Activated T-helper 1 cell treated with anti-CD3 and anti-CD28 coated beads, Interleukin-12 subunit alpha, Interleukin-12 subunit beta, Interleukin-2, Interleukin-4 antibody, amounts not matched to agents 30 ng/mL and 10 ng/mL and 1 ng/mL, durations not matched to agents 14 hours and 24 hours and 36 hours (primary cell): ENCODE results near the gene WDR35. TPM values are rescaled to one million over a fixed set of nuclear protein-coding genes. Genes with fewer than 3 reads are reported as not detected.
A peak's percentile ranks its signal among the peaks of the same experiment; 100 is the strongest.

Experiments used
- DNase-seq: peaks from one replicate; pipeline ENCODE4 v3.0.0; 2021; ENCODE audit warnings: low spot score
- H3K27ac Mint-ChIP-seq: one replicate; pipeline ENCODE4 v1.8.0; 2021; ENCODE audit warnings: mild to moderate bottlenecking, mixed read lengths
- H3K27me3 Mint-ChIP-seq: one replicate; pipeline ENCODE4 v1.8.0; 2022; ENCODE audit warnings: mild to moderate bottlenecking, moderate library complexity, mixed read lengths; ENCODE audit not compliant: insufficient read depth
- H3K36me3 Mint-ChIP-seq: one replicate; pipeline ENCODE4 v1.8.0; 2021; ENCODE audit warnings: low read depth, mixed read lengths
- H3K4me1 Mint-ChIP-seq: one replicate; pipeline ENCODE4 v1.8.0; 2021; ENCODE audit warnings: low read depth, mixed read lengths
- H3K4me3 Mint-ChIP-seq: one replicate; pipeline ENCODE4 v1.8.0; 2021; ENCODE audit warnings: mild to moderate bottlenecking, moderate library complexity, mixed read lengths
- H3K9me3 Mint-ChIP-seq: one replicate; pipeline ENCODE4 v1.8.0; 2021; ENCODE audit warnings: mixed read lengths
- intact Hi-C: fragments of 100-400 bp; cut with micrococcal nuclease; formaldehyde crosslinking; loops from one replicate; pipeline ENCODE4 v1.15.1; 2024
- total RNA-seq: library from RNA; stranded (reverse); gene quantifications from 2 replicates; pipeline ENCODE4 v1.2.3, GENCODE V29; 2022

Gene WDR35
- total RNA-seq, 1 donor from 2014 or later, result 7.8 TPM

DNA sequence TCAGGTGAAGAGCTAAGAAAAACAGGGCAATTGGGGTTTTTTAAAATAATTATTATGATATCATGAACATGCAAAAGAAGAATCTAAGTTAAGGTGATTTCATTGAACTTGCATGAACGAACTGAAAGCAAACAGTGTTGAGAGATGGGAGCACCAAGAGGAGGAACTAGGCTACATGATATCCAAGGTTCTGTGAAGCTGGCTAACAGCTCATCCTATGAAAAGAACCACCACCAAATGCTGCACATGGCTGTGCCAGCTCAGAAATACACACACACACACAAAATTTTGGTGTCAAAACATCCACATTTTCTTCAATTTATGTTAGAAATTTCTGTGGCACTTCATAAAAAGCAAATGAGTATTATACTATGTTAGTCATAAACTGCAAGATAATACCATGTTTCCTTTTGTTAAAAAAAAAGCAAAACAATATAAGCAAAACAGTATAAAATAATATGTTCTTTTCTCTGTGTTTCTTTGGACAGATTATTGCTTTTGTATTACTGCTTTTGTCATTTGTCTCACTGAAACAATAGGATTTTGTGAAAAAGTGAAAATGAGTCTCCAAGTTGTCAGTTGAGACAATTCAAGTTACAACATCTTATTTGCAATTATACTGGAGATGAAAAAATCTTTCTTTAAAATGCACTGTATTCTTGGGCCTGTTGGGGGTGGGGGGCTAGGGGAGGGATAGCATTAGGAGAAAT, 75.5 kb downstream of the WDR35 start:
- H3K27ac Mint-ChIP-seq, result no peak overlapping the region
- no peaks in the 10 kb centered on the region for H3K4me1 Mint-ChIP-seq
- DNase-seq, result no peak
- H3K9me3 Mint-ChIP-seq, result no peaks in the 10 kb centered on the region
- no peaks in the 10 kb centered on the region for H3K36me3 Mint-ChIP-seq
- H3K27me3 Mint-ChIP-seq, result no peaks in the 10 kb centered on the region
- intact Hi-C loops, result no loop called here
- no peak overlapping the region for H3K4me3 Mint-ChIP-seq

DNA sequence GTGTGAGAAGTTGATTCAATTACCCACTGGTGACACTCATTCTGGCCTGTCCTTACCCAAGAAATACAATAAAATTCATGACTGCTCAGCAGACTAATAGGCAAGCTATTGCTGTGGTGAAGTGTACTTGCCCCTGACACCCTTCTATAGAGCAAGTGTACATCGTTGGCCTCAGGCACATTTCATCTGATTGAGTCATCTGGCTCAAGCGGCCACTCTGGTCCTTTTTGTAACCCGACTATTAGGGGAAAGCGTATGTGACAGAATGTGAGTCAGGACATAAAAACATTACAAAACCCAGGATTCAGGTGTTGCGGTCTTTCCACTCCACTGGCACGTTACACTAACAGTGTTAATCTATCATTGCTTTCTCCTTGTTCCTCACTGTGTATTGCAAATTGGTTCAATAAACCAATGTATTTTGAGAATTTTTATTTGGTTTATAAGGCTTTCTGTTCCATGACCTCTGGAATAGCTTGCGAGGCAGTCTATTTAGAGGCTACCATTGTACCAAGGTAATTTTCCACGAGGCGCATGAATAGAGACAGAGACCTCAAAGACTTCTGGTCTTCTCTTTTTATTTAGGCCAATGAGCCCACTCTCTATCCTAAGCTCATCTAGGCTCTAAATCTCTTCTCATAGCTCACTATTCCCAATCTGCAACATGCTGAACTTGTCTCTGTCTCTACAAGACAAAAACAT, 77.9 kb downstream of the WDR35 start:
- no peak for DNase-seq
- Mint-ChIP-seq H3K27me3 (peaks cover 4% of the 10 kb centered on the region), H3K36me3 (no peaks in the 10 kb centered on the region), H3K27ac (no peak overlapping the region), H3K4me1 (no peaks in the 10 kb centered on the region), H3K9me3 (no peaks in the 10 kb centered on the region), H3K4me3 (no peak overlapping the region)
- intact Hi-C loops, result no loop called here

DNA sequence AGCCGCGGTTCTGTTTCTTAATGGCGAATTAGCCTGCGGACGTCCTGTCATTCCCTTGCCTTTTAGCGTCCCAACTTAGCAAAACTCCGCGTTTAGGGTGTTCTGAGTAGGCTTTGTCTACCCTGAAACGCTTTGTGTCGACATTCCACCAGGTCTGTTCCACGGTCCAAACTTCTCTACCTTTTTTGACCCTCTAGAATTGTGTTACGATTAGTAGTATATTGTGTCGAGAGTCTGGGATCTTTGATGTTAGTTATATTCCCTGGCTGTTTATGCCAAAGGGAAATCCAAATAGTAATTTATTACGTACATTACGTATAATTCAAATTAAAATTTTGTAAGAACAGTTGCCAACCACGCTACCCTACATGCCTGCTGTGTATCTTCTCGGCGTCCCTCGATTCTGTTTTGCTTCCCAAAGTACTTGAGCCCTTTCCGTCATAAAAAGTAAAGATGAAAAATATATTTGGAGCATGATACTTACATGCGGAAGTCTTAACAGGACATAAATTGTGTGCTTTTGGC, 87.6 kb downstream of the WDR35 start:
- Mint-ChIP-seq H3K4me1 (peaks cover 48% of the 10 kb centered on the region), H3K27me3 (peaks cover 9% of the 10 kb centered on the region), H3K36me3 (peaks cover 9% of the 10 kb centered on the region), H3K27ac (peak overlapping the region; percentile 94), H3K4me3 (peak overlapping the region; percentile 91), H3K9me3 (peaks cover 5% of the 10 kb centered on the region)
- no peak for DNase-seq
- intact Hi-C loops, result loop anchor here (5.0 kb wide), 2 partner anchors 465 to 545 kb away; partner anchors contain the start of gene RHOB

DNA sequence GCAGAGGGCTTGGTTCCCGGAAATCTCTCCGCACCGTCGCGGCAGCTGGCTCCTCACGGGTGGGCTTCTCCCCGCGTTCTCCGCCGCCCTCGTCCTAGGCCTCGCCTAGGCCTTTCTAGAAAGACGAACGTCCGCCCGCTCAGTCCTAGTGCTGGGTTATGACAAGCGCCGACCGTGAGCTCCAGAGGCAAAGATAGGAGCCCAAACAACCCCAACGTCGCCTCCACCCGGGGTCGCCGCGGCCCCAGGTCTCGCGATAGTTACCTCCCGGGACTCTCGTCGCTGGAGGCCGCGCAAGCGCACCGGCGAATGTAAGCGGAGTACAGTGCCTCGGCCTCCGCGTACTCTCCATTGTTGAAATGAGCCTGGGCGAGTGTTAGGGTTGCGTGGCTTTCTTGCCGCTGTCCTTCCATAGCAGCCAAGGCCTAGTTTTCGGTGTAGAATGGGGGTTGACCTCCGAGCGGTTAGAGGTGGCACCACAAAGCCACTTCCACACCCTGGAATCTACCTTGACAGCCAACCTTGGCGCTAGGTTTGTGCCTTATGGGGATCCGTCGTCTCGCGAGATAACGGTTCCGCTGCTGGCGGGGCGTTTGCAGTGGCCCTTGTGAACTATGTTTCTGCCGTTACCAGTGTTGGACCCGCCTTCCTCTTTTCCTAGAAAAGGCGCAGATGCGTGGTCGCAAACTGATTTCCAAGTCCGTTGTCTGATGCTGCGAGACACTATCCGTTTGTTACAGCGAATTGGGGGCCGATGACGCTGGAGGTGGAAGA, 88.3 kb downstream of the WDR35 start, which contains the start of gene TTC32:
TSS of gene TTC32 (minus strand) at position 542 of the 774 bp plus-strand sequence. CDS start at position 413, 129 bp downstream.
- Mint-ChIP-seq H3K36me3 (peaks cover 9% of the 10 kb centered on the region), H3K27ac (peak within 1 kb of the TSS; percentile 94), H3K9me3 (peaks cover 5% of the 10 kb centered on the region), H3K27me3 (peaks cover 9% of the 10 kb centered on the region), H3K4me1 (peaks cover 48% of the 10 kb centered on the region), H3K4me3 (peak within 1 kb of the TSS; percentile 91)
- DNase-seq, result peak; percentile 89
- intact Hi-C loops, result loop anchor here (1.0 to 5.0 kb wide), 11 partner anchors 8 to 1341 kb away; partner anchors contain the start of genes LAPTM4A, LDAH, PUM2 and RDH14

DNA sequence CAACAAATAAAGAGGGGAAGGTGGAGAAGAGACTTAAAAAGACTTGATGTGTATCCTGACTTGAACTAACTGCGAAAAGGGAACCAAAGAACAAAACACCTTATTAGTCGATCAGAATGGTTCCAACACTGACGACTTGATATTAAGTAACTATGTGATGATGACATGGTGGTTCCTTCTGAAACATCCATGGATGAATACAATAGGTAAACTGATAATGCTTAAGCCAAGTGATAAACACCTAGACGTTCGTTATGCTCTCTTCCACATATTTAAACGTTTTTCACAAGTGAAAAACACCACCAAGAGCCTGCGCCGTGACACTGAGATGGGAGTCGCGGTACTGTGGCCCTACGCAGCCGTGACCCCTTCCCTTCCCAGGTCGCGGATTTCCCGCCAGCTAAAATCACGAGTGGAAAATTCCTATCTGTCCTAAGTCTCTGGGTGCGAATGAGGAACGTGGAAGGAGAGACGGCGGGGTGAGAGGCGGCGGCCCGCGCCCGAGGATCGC, 88.9 kb downstream of the WDR35 start:
- peaks cover 47% of the 10 kb centered on the region for H3K4me1 Mint-ChIP-seq
- H3K27me3 Mint-ChIP-seq, result peaks cover 9% of the 10 kb centered on the region
- DNase-seq, result no peak
- H3K4me3 Mint-ChIP-seq, result peak overlapping the region; percentile 91
- peak overlapping the region; percentile 94 for H3K27ac Mint-ChIP-seq
- peaks cover 10% of the 10 kb centered on the region for H3K36me3 Mint-ChIP-seq
- H3K9me3 Mint-ChIP-seq, result peaks cover 5% of the 10 kb centered on the region
- intact Hi-C loops, result loop anchor here (1.0 to 5.0 kb wide), 11 partner anchors 8 to 1341 kb away; partner anchors contain the start of genes LAPTM4A, LDAH, PUM2 and RDH14

DNA sequence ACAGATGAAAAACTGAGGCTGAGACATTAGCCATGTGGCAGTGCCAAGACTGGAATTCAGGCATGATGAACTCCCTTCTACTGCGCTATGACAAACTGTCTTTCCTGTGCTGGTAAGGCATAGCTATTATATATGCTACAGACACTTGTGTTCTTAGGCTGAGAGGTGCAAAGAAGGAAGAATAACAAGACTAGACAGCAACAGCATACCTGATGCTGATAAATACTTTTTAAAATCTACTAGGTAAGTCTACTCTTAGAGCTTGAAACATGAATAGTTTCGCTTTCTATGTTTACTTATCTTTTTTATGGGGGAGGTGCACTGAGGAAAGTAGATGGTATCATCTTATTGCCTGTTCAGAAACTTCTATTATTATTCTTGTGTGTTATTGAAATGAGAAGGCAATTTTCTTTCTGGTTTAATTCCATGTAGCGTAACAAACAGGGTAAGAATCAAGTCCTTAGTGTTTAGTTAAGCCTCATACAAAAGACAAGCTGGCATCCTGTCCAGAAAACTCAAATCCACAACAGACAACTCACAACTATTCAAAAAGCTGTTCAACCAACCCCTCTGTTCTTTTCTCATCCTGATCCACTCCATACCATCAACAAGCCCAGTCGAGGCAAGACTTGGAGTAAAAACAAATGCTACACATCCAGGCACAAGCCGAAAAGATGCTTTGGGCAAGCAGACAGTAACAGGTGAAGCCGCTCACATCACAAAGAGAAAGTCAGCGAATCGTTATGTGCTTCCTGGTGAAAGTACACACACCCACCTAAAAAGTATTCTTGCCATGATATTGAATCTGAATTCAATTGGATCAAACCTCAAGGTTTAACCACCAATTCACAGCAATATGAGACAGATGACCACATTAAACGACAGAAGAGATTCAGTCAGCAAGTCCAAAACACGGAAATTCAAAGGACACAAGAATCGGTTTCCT, 89.6 kb downstream of the WDR35 start:
- Mint-ChIP-seq H3K36me3 (peaks cover 13% of the 10 kb centered on the region), H3K4me3 (peak overlapping the region; percentile 91), H3K27me3 (peaks cover 9% of the 10 kb centered on the region), H3K9me3 (peaks cover 5% of the 10 kb centered on the region), H3K27ac (peak overlapping the region; percentile 94), H3K4me1 (peaks cover 54% of the 10 kb centered on the region)
- intact Hi-C loops, result loop anchor here (2.0 to 5.0 kb wide), 5 partner anchors 31 to 923 kb away; partner anchors contain the start of genes LDAH and RHOB
- DNase-seq, result peak; percentile 23

DNA sequence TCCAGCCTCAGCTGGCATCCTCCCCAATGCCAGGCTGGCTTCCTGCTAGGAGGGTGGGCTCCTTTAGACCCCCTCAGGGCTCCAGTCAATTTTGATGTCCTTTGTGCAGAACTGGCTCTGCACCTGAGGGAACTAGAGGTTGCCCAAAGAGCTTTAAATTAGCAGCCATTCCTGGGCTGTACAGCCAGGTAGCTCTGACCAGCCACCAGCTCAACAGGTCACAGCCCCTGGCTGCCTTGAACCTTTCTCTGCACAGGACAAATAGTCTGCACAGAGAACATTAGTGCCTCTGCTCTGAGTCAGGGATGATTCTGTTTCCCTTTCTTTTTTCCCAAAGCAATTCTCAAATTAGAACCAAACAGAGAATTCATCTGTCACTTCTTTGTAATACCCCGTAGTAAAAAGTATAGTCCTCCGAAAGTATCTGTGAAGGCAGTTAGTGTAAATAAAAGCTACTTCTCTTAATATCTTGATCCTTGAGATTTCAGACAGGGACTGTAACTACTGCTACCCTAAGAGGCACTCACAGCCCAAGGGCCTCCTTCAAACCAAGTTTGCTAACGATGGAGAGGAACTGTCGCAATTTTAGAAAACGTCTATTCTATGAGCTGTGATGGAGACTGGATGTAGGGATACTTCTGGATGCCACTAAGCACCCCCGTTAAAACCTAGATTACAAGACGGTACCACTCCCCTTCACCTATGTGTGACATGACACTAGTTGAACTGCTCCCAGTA, 91.1 kb downstream of the WDR35 start:
- DNase-seq, result no peak
- Mint-ChIP-seq H3K9me3 (no peaks in the 10 kb centered on the region), H3K27ac (no peak overlapping the region), H3K4me3 (no peak overlapping the region), H3K27me3 (peaks cover 3% of the 10 kb centered on the region), H3K36me3 (peaks cover 14% of the 10 kb centered on the region), H3K4me1 (peaks cover 64% of the 10 kb centered on the region)
- intact Hi-C loops, result no loop called here

DNA sequence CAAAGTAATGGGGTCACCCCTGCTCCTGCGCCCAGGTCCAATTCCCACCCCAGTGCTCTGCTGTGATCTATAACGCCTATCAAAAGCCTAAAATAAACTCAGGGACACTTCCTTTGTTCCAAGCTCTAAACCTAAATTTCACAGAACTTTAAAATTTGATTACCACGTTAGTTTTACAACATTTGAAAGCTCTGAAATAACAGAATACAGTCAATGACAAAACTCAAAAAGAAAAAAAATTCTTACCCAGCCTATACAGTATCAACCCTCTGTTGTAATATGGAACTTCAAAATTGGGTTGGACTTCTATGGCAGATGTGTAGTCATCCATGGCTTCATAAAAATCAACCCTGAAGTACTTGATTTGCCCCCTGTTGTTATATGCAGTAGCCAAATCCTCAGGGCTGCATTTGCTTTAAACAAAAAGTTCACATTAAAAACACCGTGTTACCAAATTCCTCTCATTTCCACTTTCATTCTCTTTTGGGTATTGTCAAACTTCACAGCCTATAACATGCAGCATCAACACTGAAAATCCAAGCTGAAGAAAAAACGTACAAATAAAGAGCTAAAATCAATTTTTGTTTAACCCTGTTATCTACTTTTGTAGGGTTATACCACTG, 92.2 kb downstream of the WDR35 start:
- Mint-ChIP-seq H3K9me3 (no peaks in the 10 kb centered on the region), H3K27ac (no peak overlapping the region), H3K4me1 (peaks cover 61% of the 10 kb centered on the region), H3K4me3 (peak overlapping the region; percentile 45), H3K27me3 (no peaks in the 10 kb centered on the region), H3K36me3 (peaks cover 18% of the 10 kb centered on the region)
- intact Hi-C loops, result no loop called here
- no peak for DNase-seq

DNA sequence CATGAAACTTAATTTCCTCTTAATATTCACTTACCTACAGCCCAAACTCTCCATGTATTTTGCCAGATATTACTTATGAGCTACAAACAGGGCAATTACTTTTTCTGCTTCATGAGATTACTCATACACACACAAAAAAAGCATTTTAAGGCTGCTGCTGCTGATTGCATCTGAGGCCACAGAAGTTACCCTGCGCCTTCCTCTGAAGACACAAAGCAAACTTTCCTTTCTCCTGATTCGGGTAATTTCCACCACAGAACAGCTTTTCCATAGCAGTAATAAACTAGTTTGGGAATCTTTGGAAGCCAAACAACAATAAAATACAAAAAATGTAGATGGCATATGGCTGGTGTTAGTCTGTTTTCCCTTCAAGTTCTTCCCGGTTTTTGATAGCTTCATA, 94.4 kb downstream of the WDR35 start:
- Mint-ChIP-seq H3K27ac (no peak overlapping the region), H3K4me1 (peaks cover 67% of the 10 kb centered on the region), H3K27me3 (no peaks in the 10 kb centered on the region), H3K9me3 (no peaks in the 10 kb centered on the region), H3K4me3 (peak overlapping the region; percentile 20), H3K36me3 (peaks cover 25% of the 10 kb centered on the region)
- intact Hi-C loops, result no loop called here
- no peak for DNase-seq

DNA sequence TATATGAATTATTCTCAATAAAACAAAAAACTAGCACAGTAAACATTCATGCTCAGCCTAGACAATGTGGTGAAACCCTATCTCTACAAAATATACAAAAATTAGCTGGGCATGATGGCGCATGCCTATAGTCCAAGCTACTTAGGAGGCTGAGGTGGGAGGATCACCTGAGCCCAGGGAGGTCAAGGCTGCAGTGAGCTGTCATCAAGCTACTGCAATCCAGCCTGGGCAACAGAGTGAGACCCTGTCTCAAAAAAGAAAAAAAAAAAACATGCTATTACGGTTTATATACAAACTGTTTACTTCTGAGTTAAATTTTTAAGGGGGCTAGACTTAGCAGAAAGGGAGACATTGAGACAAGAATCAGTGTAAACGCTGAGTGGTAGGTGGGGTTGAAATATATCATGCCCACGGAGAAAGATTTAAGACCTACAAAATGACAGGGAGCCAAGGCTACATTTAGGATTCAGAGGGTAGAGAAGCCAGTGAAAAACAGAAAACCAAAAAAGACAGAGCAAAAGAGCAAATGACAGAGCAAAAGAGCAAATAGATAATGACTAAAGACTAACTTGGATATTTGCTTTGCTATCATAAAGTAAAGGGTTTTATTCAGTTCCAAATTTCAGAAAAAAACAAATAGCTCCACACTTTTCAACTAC, 95.6 kb downstream of the WDR35 start:
- no peaks in the 10 kb centered on the region for H3K27me3 Mint-ChIP-seq
- H3K9me3 Mint-ChIP-seq, result no peaks in the 10 kb centered on the region
- H3K4me3 Mint-ChIP-seq, result peak overlapping the region; percentile 1
- peaks cover 71% of the 10 kb centered on the region for H3K4me1 Mint-ChIP-seq
- peak overlapping the region; percentile 14 for H3K27ac Mint-ChIP-seq
- peaks cover 27% of the 10 kb centered on the region for H3K36me3 Mint-ChIP-seq
- no peak for DNase-seq
- intact Hi-C loops, result no loop called here
